Omental fat pad (tissue), 4 donors: ENCODE results near the gene SLC7A6OS. TPM values are rescaled to one million over a fixed set of nuclear protein-coding genes. Genes with fewer than 3 reads are reported as not detected.

Source experiments
- ATAC-seq: fragments of 150-250 bp; one replicate; pipeline ENCODE4 v1.9.1; 2016; ENCODE audit warnings: mild to moderate bottlenecking, moderate library complexity; ENCODE audit not compliant: low FRiP score
- DNase-seq: peaks from one replicate; pipeline ENCODE4 v3.0.0-alpha.2; 2019; ENCODE audit warnings: low spot score
- total RNA-seq, 4 donors: library from RNA; depleted of rRNA; stranded (reverse); fragments of >200 nt; gene quantifications; one replicate each; pipeline ENCODE4 v1.1.0, GENCODE V29; 2016
- TF ChIP-seq, protein P1 (sequence below), 3 donors: fragments of 450-650 bp; IDR thresholded peaks; one replicate each; pipeline ENCODE4 v1.5.1; 2016 to 2017; ENCODE audit warnings: antibody characterized with exemption in 3 of 3, mild to moderate bottlenecking in 3 of 3, moderate library complexity in 2 of 3

SLC7A6OS gene
- total RNA-seq, 4 donors from 2014 or later: 7.2 to 19.7 (median 14.7) TPM

DNA sequence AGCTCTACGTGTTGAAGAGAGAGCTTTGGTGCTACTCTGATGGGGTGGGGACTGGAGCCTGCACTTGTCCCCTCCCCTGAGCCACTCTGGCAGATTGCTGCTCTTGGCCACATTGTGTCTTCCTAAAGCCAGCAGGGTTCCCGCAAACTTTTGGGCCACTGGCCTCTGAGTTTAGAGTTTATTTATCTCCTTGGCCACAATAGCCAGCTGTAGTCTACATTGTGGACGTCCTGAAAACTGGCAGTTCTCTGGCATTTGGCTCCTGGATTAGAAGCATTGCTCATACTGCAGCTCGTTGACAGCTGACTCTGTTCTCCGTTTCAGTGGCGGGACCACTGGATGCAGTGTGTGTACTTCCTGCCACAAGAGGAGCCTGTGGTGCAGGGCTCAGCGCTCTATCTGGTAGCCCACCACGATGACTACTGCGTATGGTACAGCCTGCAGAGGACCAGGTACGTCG, 34.6 kb upstream of the SLC7A6OS start:
- DNase-seq: no peak
- no peak for ATAC-seq
- TF ChIP-seq, protein P1, sequence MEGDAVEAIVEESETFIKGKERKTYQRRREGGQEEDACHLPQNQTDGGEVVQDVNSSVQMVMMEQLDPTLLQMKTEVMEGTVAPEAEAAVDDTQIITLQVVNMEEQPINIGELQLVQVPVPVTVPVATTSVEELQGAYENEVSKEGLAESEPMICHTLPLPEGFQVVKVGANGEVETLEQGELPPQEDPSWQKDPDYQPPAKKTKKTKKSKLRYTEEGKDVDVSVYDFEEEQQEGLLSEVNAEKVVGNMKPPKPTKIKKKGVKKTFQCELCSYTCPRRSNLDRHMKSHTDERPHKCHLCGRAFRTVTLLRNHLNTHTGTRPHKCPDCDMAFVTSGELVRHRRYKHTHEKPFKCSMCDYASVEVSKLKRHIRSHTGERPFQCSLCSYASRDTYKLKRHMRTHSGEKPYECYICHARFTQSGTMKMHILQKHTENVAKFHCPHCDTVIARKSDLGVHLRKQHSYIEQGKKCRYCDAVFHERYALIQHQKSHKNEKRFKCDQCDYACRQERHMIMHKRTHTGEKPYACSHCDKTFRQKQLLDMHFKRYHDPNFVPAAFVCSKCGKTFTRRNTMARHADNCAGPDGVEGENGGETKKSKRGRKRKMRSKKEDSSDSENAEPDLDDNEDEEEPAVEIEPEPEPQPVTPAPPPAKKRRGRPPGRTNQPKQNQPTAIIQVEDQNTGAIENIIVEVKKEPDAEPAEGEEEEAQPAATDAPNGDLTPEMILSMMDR (IDR thresholded peaks at IDR 0.05): no peak

DNA sequence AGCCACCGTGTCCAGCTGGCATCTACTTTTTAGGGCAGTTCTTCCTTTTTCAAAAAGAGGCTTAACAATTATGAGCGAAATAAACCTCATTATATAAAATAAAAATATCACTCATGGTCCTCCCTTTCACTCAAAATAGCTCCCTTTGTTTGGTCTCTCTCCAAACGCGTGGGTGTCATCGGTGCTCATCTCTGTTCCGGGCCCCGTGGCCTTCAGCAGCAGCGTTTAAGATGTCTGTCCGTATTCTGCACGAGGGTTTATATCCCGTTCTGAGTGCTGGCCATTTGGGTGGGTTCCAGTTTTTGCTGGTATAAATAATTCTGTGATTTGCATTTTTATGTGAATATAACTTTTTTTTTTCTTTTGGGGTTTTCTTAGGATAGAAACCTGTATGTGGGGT, 33.5 kb upstream of the SLC7A6OS start:
- ATAC-seq (no peak), DNase-seq (no peak)
- TF ChIP-seq, protein P1 (IDR thresholded peaks at IDR 0.05): no peak

DNA sequence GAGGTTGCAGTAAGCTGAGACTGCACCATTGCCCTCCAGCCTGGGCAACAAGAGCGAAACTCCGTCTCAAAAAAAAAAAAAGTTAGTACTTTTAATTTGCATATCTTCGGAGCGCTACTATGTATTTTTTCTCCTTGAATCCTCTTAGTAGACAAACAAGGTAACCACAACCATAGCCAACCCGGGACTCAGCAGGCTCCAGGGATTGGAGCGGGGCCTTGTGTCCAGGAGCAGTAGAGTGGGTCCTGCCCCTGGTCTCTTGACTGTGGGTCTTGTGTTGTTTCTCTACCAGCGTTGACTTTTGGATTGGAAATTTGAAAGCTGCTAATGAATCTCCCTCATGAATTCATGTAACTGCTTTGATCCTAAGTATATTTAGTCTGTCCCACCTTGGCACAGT, 32.4 kb upstream of the SLC7A6OS start:
- ATAC-seq (no peak), DNase-seq (no peak)
- TF ChIP-seq, protein P1 (IDR thresholded peaks at IDR 0.05): no peak

DNA sequence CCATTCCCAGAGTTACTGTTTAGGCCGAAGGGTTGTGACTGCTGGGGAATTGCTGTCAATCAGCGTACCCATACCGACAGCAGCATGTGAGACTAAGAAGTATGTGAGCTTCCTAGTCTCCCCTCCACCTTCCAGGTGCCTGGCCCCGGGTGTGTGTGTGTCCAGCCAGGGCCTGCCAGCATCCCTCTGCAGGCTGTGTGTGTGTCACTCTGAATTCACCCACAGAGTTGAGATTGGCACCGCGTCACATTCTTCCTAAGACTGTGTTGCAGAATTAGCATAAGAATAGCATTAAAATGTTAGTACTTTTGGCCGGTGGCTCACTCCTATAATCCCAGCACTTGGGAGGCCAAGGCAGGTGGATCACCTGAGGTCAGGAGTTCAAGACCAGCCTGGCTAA, 31.9 kb upstream of the SLC7A6OS start:
- DNase-seq: no peak
- no peak for ATAC-seq
- TF ChIP-seq, protein P1 (IDR thresholded peaks at IDR 0.05): no peak

DNA sequence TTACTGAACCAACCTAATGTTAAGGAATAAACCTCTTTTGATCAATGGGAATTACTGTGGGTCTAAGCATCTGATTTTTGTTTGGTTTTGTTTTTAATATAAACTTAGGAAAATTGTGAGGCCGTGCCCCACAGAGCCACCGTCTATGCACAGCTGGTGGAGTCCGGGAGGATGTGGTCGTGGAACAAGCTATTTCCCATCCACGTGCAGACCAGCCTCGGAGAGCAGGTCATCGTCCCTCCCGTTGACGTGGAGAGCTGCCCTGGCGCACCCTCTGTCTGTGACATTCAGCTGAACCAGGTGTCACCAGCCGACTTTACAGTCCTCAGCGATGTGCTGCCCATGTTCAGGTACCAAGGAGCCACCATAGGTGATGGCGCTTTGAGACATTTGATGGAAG, 28.5 kb upstream of the SLC7A6OS start:
- TF ChIP-seq, protein P1 (IDR thresholded peaks at IDR 0.05): no peak
- DNase-seq (no peak), ATAC-seq (no peak)

DNA sequence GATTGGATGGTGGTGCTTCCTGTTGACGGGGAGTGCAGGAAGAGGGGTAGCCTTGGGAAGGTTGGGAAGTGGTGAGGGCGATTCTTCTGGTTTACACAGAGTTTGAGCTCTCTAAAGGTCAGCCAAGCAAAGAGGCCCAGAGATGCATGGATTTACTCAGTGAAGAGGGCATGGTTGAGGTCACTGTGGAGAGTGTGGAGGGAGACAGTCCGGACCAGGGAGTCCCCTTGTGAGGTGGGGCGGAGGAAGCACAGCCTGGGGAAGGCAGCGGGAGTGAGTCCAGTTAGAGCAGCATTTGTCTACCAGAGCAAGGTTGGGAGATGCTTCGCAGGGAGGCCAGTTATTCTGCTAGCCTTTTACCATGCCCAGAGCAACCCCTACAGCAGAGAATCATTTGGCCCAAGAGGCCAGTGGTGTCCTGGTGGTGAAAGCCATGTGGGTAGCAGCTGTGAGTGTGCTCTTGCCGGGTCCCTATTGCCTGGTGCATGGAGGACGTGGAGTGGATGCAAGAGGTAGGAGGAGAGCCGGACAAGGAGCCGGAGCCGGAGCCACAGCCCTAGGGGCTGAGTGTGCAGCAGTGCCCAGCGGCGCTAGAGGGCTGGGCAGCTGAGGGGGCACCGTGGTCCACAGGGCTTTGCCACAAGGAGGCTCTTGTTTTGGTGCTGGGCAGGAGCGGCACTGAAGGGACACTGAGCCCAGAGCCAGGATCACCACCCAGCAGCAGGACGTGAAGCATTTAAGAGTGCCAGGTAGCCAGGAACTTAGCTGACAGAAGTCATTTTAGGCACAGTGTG, 27.8 kb upstream of the SLC7A6OS start:
- DNase-seq (no peak), ATAC-seq (no peak)
- TF ChIP-seq, protein P1 (IDR thresholded peaks at IDR 0.05): no peak

DNA sequence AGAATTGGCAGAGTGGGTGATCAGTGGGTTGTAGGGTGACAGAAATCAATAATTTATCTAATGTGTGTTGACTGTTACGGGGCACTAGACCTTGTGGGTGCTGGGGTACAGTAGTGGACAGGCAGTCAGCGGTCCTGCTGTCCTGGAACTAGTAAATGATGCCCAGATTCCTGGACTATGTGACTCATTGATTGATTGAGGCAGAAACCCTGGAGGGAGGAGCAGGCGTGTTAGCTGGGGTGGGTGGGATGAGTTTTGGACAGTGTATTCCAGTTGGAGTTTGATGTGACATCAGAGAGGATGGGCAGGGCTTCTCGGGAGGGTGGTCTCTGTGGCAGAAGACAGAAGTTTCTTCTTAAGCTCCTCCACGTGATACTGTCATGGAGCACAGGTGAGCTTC, 24.4 kb upstream of the SLC7A6OS start:
- no peak for DNase-seq
- TF ChIP-seq, protein P1 (IDR thresholded peaks at IDR 0.05): no peak
- peak; percentile 72 for ATAC-seq
